ENCODE measurements around the gene ZNF236. TPM values are rescaled to one million over a fixed set of nuclear protein-coding genes. Genes with fewer than 3 reads are reported as not detected.

The ZNF236 gene
- total RNA-seq, 1 experiment from 2014 or later, result 22.2 TPM

- intact Hi-C loops (cut with micrococcal nuclease; ENCODE audit: unreplicated experiment), result no loop called here
- no TSS peak for BruUV-seq (replicated peaks)
- H3K4me1 Mint-ChIP-seq (ENCODE audit: low read depth, unreplicated experiment), result no peaks in the 10 kb centered on the region
- H3K27me3 Mint-ChIP-seq (ENCODE audit: unreplicated experiment), result no peaks in the 10 kb centered on the region
- DNase-seq, result no peak
- no peaks in the 10 kb centered on the region for H3K9me3 Mint-ChIP-seq (ENCODE audit: low read depth, unreplicated experiment)
- CTCF ChIA-PET, result no interaction called here
- no peak overlapping the region for H3K27ac Mint-ChIP-seq (ENCODE audit: unreplicated experiment)
- no peak overlapping the region for H3K4me3 Mint-ChIP-seq (ENCODE audit: low read depth, unreplicated experiment)
- no peak for TF ChIP-seq CTCF (IDR thresholded peaks at IDR 0.05; ENCODE audit: unreplicated experiment)
- H3K36me3 Mint-ChIP-seq (ENCODE audit: insufficient read depth, unreplicated experiment), result peaks cover 14% of the 10 kb centered on the region
Observed at GRCh38 chr18:76914314-76914713, 92.0 kb downstream of the ZNF236 start.

GRCh38 chr18:76914796-76915195 is 92.4 kb downstream of the ZNF236 start:
- CTCF ChIA-PET, result no interaction called here

GRCh38 chr18:76915456-76915855 is 93.1 kb downstream of the ZNF236 start:
- TF ChIP-seq CTCF (IDR thresholded peaks at IDR 0.05; ENCODE audit: unreplicated experiment), result no peak
- intact Hi-C loops (cut with micrococcal nuclease; ENCODE audit: unreplicated experiment), result no loop called here
- no peaks in the 10 kb centered on the region for H3K4me1 Mint-ChIP-seq (ENCODE audit: low read depth, unreplicated experiment)
- no TSS peak for BruUV-seq (replicated peaks)
- no peaks in the 10 kb centered on the region for H3K9me3 Mint-ChIP-seq (ENCODE audit: low read depth, unreplicated experiment)
- CTCF ChIA-PET, result no interaction called here
- no peaks in the 10 kb centered on the region for H3K27me3 Mint-ChIP-seq (ENCODE audit: unreplicated experiment)
- H3K4me3 Mint-ChIP-seq (ENCODE audit: low read depth, unreplicated experiment), result no peak overlapping the region
- H3K36me3 Mint-ChIP-seq (ENCODE audit: insufficient read depth, unreplicated experiment), result peaks cover 13% of the 10 kb centered on the region
- no peak for DNase-seq
- H3K27ac Mint-ChIP-seq (ENCODE audit: unreplicated experiment), result no peak overlapping the region

More at GRCh38 chr18:76914796-76915195, 92.4 kb downstream of the ZNF236 start:
- no peak for TF ChIP-seq CTCF (IDR thresholded peaks at IDR 0.05; ENCODE audit: unreplicated experiment)
- H3K4me1 Mint-ChIP-seq (ENCODE audit: low read depth, unreplicated experiment), result no peaks in the 10 kb centered on the region
- no peak overlapping the region for H3K27ac Mint-ChIP-seq (ENCODE audit: unreplicated experiment)
- DNase-seq, result no peak
- no TSS peak for BruUV-seq (replicated peaks)
- intact Hi-C loops (cut with micrococcal nuclease; ENCODE audit: unreplicated experiment), result no loop called here
- no peaks in the 10 kb centered on the region for H3K27me3 Mint-ChIP-seq (ENCODE audit: unreplicated experiment)
- no peak overlapping the region for H3K4me3 Mint-ChIP-seq (ENCODE audit: low read depth, unreplicated experiment)
- peaks cover 14% of the 10 kb centered on the region for H3K36me3 Mint-ChIP-seq (ENCODE audit: insufficient read depth, unreplicated experiment)
- no peaks in the 10 kb centered on the region for H3K9me3 Mint-ChIP-seq (ENCODE audit: low read depth, unreplicated experiment)

- Mint-ChIP-seq H3K36me3 (ENCODE audit: insufficient read depth, unreplicated experiment) (peaks cover 2% of the 10 kb centered on the region), H3K27ac (ENCODE audit: unreplicated experiment) (no peak overlapping the region), H3K4me1 (ENCODE audit: low read depth, unreplicated experiment) (no peaks in the 10 kb centered on the region), H3K9me3 (ENCODE audit: low read depth, unreplicated experiment) (no peaks in the 10 kb centered on the region), H3K27me3 (ENCODE audit: unreplicated experiment) (no peaks in the 10 kb centered on the region), H3K4me3 (ENCODE audit: low read depth, unreplicated experiment) (no peak overlapping the region)
- intact Hi-C loops (cut with micrococcal nuclease; ENCODE audit: unreplicated experiment), result no loop called here
- CTCF ChIA-PET, result no interaction called here
- no peak for DNase-seq
- BruUV-seq (replicated peaks), result no TSS peak
- TF ChIP-seq CTCF (IDR thresholded peaks at IDR 0.05; ENCODE audit: unreplicated experiment), result no peak
Observed at GRCh38 chr18:76920974-76921373, 98.6 kb downstream of the ZNF236 start.

Measured in Calu3 (cell line).